Stimulated activated CD4-positive, alpha-beta T cell treated with anti-CD3 and anti-CD28 coated beads, Interleukin-1b, Interleukin-23, amount 100 ng/mL, for 4 hours (primary cell): ENCODE data around the gene TMEM150B.

Source experiments
- DNase-seq, 2 donors: peaks; one replicate each; pipeline ENCODE4 v3.0.0-alpha.2; 2020; ENCODE audit warnings: low read depth in 2 of 2

TMEM150B gene, protein sequence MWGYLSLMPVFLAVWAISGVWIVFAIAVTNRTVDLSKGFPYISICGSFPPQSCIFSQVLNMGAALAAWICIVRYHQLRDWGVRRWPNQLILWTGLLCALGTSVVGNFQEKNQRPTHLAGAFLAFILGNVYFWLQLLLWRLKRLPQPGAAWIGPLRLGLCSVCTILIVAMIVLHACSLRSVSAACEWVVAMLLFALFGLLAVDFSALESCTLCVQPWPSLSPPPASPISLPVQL

DNA sequence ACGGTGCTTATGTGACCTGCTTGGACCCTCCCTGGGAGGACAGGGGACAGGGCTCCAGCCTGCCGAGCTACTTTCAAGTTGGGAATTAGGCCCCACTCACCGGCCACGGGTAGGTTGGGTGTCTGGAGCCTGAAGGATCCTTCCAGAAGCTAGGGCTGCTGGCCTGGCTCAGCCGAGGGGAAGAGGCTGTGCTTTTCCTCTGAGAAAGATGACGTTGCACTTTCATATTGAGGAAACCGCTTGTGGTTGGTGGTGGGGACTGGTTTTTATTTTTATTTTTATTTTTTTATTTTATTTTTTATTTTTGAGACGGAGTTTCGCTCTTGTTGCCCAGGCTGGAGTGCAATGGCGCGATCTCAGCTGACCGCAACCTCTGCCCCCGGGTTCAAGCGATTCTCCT lies at the start of gene TMEM150B:
Gene TMEM150B (minus strand): TSS at position 170 of the 400 bp plus-strand sequence. CDS start 4,305 bp downstream, outside the sequence.
- DNase-seq, result no peak

DNA sequence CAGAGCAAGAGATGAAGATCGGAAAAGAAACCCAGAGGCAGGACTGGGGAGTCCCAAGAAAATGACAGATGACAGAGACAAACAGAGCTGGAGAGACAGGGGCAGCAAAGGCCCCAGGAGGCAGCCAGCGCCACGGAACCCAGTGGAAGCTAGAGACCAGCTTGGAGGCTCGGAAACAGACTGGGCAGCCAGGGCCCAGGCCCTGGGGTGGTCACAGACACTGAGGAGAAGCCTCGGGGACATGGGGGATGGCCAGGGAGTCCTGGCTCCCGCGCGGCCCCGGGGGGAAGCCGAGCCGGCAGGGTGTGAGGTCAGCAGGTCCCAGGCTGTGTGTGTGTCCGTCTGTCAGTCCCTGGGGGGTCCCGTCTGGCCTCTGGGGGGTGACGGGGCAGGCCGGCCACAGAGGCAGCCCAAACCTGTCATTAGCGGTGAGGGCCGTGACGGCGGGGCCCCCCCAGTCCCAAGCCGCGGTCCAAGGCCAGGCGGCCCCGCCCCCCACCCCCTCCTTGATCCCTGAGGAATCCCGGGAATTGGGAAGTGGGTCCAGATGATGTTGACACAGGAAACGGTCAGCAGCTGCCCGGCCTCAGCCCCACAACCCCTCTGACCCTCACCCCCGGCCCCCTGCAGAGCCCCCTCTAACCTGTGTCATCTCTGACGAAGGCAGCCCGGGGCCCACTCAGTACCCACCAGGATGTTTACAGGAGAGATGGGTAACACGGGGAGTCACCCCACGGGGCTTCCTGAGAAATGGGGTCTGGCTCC lies 49.0 kb upstream of the TMEM150B start:
- no peak for DNase-seq

DNA sequence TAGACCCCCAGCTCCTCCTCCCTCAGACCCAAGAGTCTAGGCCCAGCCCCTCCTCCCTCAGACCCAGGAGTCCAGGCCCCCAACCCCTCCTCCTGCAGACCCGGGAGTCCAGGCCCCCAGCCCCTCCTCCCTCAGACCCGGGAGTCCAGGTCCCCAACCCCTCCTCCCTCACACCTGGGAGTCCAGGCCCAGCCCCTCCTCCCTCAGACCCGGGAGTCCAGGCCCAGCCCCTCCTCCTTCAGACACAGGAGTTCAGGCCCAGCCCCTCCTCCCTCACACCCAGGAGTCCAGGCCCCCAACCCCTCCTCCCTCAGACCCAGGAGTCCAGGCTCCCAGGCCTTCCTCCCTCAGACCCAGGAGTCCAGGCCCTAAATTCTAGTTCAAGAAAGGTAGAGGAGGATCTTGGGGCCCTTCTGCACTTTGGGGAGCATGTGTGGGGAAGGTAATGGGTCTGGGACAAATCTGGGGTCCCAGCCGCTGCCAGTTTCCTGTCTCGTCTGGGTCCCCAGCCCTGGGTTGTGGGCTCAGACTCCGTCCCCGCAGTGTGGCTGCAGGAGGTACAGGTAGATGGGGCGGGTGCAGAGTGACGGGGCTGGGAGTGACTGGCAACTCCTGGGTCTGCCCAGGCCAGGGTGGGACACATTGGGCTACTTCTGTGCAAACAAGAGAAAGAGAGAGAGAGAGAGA lies 48.3 kb upstream of the TMEM150B start:
- no peak for DNase-seq

DNA sequence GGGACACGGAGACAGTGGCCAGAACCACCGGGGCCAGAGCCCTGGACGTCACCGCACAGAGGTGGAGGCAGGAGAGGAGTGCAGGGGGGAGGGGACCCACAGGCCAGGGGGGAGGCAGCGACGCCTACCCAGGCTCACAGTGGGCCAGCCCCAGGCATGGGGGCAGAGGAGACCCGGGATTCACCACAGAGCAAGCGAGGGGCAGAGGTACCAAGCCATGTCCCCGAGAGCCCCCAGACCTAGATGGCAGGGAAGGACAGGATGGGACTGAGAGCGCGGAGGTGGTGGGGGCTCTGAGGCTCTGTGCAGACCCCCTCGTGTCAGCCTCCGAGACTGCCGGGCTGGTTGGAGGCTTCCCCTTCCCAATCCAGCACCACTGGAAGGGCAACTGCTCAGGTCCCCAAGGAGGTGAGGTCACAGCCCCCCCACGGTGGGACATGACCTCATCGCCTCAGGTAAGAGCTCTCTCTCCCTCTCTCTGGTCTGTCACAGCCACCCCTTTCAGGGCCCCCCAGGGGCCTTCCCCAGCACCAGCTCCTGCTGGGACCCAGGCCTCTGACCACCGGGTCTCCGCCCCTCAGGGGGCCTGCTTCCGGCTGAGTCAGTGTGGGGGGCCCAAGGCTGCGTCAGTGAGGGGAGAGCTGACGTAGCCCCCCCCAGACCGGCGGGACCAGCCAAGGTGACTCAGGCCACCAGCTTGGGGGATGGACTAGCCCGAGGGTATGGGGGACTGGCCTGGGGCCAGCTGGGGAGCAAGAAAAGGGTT lies 47.4 kb upstream of the TMEM150B start:
- no peak for DNase-seq

DNA sequence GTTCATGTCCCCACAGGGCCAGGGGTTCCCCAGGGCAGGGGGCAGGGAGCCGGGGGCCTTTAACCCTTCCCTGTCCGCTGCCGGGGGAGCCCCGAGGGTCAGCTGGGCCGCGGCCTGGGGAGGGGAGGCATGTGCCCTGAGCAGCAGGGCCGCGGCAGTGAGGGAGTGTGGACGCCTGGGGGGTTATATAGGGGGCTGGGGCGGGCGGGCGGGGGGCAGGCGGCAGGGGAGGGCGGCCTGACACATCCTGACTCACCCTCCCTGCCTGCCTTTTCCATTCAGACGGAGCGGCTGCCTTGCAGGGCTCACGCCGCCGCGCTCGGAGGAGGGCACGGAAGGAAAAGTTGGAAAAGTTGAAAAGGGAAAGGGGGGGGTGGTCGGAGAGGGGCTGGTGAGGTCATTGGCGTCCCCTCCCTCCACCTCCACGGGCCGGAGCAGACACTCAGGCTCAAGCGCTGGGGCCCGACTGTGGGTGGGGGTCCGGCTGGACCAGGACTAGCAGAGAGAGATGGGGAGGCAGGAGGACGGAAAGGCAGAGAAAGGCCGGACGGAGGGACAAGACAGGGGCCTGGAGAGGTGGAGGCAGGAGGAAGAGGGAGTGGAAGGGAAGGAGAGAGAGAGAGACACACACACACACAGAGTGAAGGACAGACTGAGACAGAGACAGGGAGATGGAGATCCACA lies 45.3 kb upstream of the TMEM150B start, which contains the start of gene IL11:
Gene IL11 (minus strand): TSS at position 159 of the 684 bp plus-strand sequence. CDS start 153 bp downstream, at position 6.
- no peak for DNase-seq

DNA sequence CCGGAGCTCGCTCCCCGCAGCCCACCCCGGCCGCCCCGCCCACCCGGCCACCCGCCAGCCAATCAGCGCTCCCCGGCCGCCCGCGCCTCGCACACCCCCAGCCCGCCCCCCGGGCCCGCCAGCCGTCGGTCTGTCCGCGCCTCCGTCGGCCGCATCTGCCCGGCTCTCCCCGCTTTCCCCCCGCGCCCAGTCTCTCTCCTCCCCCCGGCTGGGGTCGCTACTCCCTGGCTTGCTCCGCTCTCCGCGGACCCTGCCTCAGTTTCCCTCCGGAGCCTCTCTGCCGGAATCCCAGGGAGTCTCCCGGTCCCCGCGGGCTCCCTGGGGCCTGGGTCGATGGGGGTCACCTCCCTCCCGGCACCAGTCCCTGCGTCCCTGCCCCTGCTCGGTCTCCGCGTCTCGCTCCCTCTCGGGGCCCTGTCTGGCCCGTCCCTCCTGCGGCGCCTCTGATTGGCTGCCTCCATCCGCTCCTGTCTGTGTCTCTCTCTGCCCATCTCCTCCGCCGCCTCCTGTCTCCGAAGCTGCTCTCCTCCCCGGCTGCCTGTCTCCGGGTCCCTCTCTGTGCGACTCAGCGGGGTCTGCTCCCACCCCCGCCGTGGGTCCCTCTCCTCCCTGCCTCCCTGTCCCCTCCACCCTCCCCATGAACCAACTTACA lies 44.6 kb upstream of the TMEM150B start:
- DNase-seq, result no peak

DNA sequence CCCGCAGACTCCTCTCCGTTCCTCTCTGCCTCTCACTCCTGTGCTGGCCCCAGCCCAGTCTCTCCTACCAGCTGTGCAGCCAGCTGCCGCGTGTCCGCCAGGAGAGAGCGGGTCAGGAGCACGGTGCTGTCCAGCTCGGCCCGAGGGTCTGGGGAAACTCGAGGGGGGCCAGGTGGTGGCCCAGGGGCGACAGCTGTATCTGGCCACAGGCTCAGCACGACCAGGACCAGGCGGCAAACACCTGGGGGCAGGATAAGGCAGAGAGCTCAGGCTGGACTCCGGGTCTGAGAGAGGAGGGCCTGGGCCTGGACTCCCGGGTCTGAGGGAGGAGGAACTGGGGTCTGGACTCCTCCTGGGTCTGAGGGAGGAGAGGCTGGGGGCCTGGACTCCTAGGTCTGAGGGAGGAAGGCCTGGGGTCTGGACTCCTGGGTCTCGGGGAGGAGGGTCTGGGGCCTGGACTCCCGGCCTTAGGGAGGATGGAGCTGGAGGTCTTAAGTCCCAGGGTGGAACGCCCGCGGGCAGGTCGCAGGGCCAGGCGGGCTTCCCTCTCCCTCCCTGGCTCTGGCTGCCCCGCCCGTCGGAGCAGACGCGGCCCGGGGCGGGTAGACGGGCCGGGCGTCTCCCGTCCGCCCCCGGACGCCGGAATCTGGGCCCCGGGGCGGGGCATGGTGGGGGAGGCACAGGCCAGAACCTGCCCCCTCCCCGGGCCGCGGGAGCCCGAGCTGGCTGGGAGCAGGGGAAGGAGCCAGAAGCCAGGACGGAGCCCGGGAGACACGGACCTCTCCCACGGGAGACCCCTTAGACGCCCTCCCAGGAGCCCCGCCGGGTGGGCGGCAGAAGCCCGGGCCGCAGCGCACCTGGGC lies 43.8 kb upstream of the TMEM150B start:
- DNase-seq, result peak in 1 of 2 donors; percentile 26

DNA sequence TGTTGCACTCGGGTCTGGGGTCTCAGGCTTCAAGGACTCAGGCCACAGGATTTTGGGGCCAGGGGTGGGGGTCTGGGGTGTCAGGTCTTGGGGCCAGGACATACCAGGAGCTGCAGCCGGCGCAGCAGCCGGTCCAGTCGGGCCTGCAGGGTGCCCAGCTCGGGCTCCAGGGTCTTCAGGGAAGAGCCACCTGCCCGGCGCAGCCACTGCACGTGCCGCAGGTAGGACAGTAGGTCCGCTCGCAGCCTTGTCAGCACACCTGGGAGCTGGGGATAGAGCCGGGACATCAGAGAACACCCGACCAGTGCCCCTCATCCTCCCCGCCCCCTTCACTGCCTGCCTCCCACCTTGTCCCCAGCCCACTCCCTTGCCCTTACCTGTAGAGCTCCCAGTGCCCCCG lies 43.0 kb upstream of the TMEM150B start:
- no peak for DNase-seq

DNA sequence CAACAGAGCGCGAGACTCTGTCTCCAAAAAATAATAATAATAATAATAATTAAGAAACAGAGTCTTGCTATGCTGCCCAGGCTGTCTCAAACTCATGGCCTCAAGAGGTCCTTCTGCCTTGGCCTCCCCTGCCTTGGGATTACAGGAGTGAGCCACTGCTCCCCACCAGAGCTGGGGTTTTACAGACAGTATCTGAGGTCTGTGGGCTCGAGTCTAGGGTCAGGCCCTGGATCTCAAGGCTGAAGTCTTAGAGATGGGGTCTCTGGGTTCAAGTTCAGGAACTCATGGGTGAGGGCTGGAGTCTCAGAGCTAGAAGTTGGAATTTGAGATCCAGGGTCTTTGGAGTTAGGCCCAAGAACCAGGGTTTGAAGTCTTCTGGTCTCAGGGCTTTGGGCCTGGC lies 41.6 kb upstream of the TMEM150B start:
- no peak for DNase-seq

DNA sequence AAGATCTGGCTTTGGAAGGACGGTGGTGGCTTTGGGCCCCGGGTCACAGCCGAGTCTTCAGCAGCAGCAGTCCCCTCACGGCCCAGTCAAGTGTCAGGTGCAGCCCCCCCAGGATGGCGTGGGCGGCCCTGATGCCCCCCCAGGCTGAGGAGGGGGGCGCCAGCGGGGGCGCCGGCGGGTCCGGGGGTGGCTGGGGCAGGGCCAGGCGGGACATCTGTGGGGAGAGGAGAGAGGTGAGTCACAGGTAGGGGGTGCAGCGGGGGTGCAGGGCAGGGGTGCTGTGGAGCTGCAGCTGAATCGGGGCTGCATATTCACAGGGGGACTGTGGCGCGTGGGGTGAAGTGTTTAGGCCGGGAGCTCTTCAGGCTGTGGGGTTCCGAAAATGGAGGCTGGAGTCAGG lies 40.8 kb upstream of the TMEM150B start:
- no peak for DNase-seq

DNA sequence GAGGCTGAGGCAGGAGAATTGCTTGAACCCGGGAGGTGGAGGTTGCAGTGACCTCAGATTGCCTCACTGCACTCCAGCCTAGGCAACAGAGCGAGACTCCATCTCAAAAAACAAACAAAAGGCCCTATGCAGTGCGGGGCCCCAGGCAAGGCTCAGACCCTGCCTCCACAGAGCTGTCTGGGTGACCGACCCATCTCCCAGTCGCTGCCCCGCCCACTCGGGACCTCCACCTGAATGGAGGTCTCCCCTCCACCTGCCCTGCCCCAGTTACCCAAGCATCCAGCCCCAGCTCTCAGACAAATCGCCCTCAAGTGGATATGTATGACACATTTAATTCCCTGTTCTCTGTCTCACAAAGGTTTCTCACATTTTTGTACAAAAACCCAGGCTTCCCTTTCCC lies 40.1 kb upstream of the TMEM150B start:
- DNase-seq, result no peak

DNA sequence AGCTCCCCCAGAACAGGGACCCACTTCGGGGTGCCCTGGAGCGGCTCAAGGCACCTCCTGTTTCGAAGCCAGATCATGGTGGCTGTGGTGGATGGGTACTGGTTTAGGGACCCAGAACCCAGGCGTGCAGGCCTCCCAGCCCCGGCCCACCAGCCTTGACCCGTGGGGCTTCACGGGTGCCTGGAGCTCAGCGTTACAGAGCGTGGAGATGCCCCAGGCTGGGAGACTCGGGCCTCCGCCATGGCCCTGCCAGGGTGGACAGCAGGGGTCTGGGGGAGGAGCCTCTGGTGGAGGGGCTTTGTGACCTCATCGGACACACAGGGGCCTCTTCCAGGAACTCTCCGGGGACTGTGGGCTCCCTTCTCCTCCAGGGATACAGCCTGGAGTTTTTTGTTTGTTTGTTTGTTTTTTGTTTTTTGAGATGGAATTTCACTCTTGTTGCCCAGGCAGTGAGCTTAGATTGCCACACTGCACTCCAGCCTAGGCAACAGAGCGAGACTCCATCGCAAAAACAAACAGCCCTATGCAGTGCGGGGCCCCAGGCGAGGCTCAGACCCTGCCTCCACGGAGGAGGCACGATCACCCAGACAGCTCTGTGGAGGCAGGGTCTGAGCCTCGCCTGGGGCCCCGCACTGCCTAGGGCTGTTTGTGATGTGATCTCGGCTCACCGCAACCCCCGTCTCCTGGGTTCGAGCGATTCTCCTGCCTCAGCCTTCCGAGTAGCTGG lies 38.0 kb upstream of the TMEM150B start, which contains the start of gene GARIN5B:
Gene GARIN5B (minus strand): TSS at position 271 of the 727 bp plus-strand sequence. CDS start 194 bp downstream, at position 77.
- no peak for DNase-seq

DNA sequence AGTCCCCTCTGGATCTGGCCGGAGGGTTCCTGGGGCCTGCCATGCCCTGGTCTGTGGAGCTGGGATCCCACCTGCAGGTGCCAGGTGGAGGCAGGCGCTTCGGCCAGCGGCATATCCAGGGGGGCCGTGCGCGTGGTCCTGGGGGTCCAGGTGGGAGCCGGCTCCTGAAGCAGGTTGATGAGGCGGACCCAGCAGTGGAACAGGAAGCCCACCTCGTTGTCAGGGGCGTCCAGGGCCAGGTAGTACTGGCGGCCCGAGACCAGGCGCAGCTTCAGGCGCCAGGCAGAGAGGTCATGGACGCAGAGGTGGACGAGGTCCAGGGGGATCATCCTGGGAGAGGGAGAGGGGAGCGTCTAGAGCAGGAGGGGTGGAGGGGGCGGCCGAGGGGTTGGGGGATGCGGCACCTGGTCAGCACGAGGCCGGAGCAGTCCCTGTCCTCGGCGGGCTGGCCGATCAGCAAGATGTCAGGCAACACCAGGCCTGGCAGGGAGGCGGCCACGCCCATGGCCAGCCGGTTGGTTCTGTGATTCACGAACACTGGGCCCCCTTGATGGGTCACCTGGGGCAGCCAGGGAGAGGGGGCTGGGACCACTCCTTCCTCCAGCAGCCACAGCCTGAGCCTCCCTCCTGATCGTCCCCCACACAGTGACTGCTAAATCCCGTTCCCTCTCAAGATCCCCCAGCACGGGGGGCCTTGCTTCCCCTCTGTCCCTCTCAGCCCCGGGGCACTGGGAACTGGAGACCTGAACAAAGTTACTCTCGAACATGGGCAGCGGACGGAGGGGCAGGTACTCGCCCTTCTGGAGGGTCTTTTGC lies 37.2 kb upstream of the TMEM150B start:
- no peak for DNase-seq

DNA sequence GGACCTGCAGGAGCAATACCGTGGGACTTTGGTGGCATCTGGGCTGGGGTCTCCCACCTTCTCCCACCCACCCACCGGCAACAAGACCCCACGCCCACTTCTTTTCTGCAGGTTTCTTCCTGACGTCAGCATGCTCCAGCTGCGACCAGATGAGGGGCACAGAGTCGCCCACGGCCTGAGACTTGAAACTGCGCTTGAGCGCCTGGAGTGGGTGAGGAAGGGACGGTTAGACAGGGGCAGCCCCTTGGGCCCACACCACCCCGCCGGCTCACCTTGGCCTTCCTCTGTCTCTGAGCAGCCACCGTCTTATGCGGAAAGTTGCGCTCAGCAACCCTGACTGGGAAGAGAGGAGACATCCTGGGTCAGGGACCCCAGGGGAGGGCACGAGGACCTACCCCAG lies 35.8 kb upstream of the TMEM150B start:
- no peak for DNase-seq

DNA sequence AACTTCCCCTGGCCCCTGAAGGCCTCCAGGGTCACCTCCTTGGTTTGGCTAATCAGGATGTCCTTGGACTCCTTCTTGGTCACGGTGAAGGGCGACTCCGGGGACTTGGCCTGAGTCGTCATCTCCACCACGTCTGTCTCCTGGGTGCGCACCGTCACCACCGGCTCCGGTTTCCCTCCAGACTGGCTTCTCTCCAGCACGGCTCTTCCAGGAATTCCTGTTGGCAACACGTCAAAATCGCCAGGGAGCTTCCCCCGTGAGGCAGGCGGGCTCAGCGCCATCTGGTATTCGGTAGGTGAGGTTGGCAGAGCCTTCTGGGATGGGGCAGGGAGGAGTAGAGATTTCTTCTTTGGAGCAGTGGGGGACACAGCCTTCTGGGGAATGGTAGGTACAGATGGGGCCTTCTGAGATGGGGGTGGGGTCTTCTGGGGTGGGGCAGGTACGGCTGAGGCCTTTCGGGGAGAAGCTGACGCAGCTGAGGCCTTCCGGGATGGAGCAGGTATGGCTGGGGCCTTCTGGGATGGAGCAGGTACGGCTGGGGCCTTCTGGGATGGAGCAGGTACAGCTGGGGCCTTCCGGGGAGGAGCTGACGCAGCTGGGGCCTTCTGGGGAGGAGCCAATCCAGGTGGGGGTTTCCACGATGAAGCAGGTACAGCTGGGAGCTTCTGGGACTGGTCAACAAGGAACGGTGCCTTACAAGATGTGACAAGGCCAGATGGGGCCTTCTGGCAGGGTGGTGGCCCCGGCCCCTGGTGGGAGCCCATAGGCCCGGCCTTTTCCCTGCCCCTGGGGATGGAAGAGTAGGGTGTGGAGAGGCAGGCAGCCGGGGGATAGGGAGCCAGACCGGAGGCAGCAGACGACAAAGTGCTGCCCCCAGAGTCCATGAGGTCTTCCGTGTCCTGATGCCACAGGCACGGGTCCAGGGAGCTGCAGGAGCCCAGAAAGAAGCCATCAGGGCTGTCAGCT lies 34.1 kb upstream of the TMEM150B start:
- no peak for DNase-seq

DNA sequence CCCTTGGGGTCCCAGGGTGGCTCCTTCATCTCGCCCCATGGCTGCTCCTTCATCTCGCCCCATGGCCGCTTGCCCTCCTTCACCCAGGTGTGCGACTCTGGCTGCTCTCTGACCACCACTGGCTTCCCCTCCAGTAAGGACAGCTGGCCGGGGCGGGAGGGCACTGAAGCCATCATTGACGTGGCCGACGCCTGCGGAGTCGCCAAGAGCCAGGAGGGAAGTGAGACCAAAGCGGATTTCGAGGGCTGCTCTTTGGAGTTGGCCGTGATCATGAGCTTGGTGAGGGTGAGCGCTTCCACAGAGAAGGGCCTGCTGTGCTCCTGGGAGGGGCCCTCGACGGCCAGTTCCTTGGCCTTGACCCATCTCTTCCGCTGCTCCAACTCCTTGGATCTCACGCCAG lies 33.4 kb upstream of the TMEM150B start:
- no peak for DNase-seq
